Breast epithelium (tissue), 3 donors: ENCODE measurements around the gene DPYD.

Experiments used
- CTCF ChIP-seq, 3 donors: fragments of 450-650 bp; IDR thresholded peaks; one replicate each; pipeline ENCODE4 v1.5.1; 2016 to 2017; ENCODE audit warnings: antibody characterized with exemption in 3 of 3, mild to moderate bottlenecking in 3 of 3, moderate library complexity in 3 of 3
- POLR2A ChIP-seq: fragments of 450-650 bp; IDR thresholded peaks from one replicate; pipeline ENCODE4 v1.6.1; 2016; ENCODE audit warnings: antibody characterized with exemption, mild to moderate bottlenecking, moderate library complexity
- POLR2AphosphoS5 ChIP-seq, 3 donors: sonication (generic); formaldehyde crosslinking; IDR thresholded peaks; one replicate each; pipeline ENCODE4 v1.6.1; 2017; ENCODE audit warnings: antibody characterized with exemption in 3 of 3

GRCh38 chr1:97744977-97745376, 175.9 kb downstream of the DPYD start:
- TF ChIP-seq CTCF (IDR thresholded peaks at IDR 0.05) (no peak), POLR2A (no peak), POLR2AphosphoS5 (IDR thresholded peaks at IDR 0.05) (no peak)
